ENCODE data around the gene AQP3. TPM values are rescaled to one million over a fixed set of nuclear protein-coding genes. Genes with fewer than 3 reads are reported as not detected.

AQP3 gene
- total RNA-seq, 2 experiments from 2014 or later, result 99.8 to 106 TPM

DNA sequence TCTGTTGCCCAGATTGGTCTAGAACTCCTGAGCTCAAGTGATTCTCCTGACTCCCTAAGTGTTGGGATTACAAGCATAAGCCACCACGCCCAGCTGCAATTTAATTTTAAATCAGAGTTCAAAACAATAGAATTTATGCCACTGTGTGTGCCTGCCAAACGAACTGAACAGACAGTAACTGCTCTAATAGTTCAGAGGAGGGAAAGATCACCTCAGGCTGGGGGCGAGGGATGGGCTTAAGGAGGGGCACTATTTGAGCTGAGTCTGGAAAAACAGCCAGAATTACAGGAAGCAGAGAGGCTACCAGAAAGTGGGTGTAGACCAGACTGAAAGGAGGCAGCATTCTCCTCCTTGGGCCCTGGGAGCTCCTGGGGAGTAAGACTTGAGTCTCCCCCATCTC, 14.1 kb upstream of the AQP3 start:
- Mint-ChIP-seq H3K4me3 (no peak overlapping the region), H3K27me3 (no peaks in the 10 kb centered on the region), H3K27ac (peak overlapping the region; percentile 64), H3K4me1 (ENCODE audit: low read depth) (peaks cover 23% of the 10 kb centered on the region), H3K36me3 (ENCODE audit: low read depth) (peaks cover 60% of the 10 kb centered on the region), H3K9me3 (no peaks in the 10 kb centered on the region)
- POLR2A ChIA-PET, result interaction anchor here (2.2 to 8.9 kb wide), 3 partner anchors 12 to 46 kb away, joined by 13 to 67 read pairs (median 16); partner anchors contain the start of genes AQP3 and NOL6
- no peak for DNase-seq
- H3K4me1 ChIP-seq (ENCODE audit: insufficient read depth, low read length), result peaks cover 46% of the 10 kb centered on the region
- peaks cover 57% of the 10 kb centered on the region for H3K36me3 ChIP-seq (ENCODE audit: insufficient read depth, low read length)
- TF ChIP-seq, protein P1, sequence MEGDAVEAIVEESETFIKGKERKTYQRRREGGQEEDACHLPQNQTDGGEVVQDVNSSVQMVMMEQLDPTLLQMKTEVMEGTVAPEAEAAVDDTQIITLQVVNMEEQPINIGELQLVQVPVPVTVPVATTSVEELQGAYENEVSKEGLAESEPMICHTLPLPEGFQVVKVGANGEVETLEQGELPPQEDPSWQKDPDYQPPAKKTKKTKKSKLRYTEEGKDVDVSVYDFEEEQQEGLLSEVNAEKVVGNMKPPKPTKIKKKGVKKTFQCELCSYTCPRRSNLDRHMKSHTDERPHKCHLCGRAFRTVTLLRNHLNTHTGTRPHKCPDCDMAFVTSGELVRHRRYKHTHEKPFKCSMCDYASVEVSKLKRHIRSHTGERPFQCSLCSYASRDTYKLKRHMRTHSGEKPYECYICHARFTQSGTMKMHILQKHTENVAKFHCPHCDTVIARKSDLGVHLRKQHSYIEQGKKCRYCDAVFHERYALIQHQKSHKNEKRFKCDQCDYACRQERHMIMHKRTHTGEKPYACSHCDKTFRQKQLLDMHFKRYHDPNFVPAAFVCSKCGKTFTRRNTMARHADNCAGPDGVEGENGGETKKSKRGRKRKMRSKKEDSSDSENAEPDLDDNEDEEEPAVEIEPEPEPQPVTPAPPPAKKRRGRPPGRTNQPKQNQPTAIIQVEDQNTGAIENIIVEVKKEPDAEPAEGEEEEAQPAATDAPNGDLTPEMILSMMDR (IDR thresholded peaks at IDR 0.05), result no peak
- CTCF ChIA-PET, result interaction anchor here (1.6 kb wide), 1 partner anchor 46 kb away, joined by 4 read pairs; no protein-coding TSS in a partner anchor
- ATAC-seq (ENCODE audit: poor library complexity), result no peak
- H3K9me3 ChIP-seq (ENCODE audit: control insufficient read depth in 1 of 2, insufficient read depth in 1 of 2, low read length in 2 of 2), result no peaks in the 10 kb centered on the region
- H3K27ac ChIP-seq (ENCODE audit: low read depth in 1 of 2, low read length in 2 of 2), result no peak overlapping the region
- no peaks in the 10 kb centered on the region for H3K27me3 ChIP-seq (ENCODE audit: control insufficient read depth in 1 of 2, insufficient read depth in 2 of 2, low read length in 2 of 2)
- intact Hi-C loops (cut with DNase I, micrococcal nuclease), result no loop called here
- H3K4me3 ChIP-seq (ENCODE audit: low read length), result no peak overlapping the region

DNA sequence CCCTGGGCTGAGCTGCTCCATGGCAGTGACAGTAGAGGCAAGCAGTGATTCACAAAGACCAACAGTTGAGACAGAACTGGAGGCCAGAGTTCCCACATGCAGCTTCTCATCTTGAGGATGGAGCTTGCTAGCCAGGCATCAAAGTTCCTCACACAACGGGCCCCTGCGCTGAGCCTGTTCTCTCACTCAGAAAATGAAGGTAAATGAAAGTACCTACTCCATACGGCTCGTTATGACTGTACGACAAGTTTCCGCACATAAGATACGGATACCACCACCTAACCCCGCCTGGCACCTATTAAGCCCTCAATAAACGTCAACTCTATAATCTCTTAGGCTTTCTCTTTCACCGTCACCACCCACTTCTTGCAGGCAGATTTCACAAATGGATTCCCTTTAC, 13.5 kb upstream of the AQP3 start:
- TF ChIP-seq, protein P1 (IDR thresholded peaks at IDR 0.05), result no peak
- Histone ChIP-seq H3K4me3 (ENCODE audit: low read length) (no peak overlapping the region), H3K4me1 (ENCODE audit: insufficient read depth, low read length) (peaks cover 46% of the 10 kb centered on the region), H3K27me3 (ENCODE audit: control insufficient read depth in 1 of 2, insufficient read depth in 2 of 2, low read length in 2 of 2) (no peaks in the 10 kb centered on the region), H3K9me3 (ENCODE audit: control insufficient read depth in 1 of 2, insufficient read depth in 1 of 2, low read length in 2 of 2) (no peaks in the 10 kb centered on the region), H3K27ac (ENCODE audit: low read depth in 1 of 2, low read length in 2 of 2) (no peak overlapping the region), H3K36me3 (ENCODE audit: insufficient read depth, low read length) (peaks cover 50% of the 10 kb centered on the region)
- Mint-ChIP-seq H3K4me1 (ENCODE audit: low read depth) (peaks cover 30% of the 10 kb centered on the region), H3K27me3 (no peaks in the 10 kb centered on the region), H3K9me3 (no peaks in the 10 kb centered on the region), H3K27ac (peak overlapping the region; percentile 64), H3K36me3 (ENCODE audit: low read depth) (peaks cover 54% of the 10 kb centered on the region), H3K4me3 (no peak overlapping the region)
- intact Hi-C loops (cut with DNase I, micrococcal nuclease), result no loop called here
- CTCF ChIA-PET, result interaction anchor here (1.6 kb wide), 1 partner anchor 45 kb away, joined by 4 read pairs; no protein-coding TSS in a partner anchor
- ATAC-seq (ENCODE audit: poor library complexity), result no peak
- POLR2A ChIA-PET, result interaction anchor here (2.2 to 8.9 kb wide), 3 partner anchors 12 to 45 kb away, joined by 13 to 67 read pairs (median 16); partner anchors contain the start of genes AQP3 and NOL6
- DNase-seq, result no peak

DNA sequence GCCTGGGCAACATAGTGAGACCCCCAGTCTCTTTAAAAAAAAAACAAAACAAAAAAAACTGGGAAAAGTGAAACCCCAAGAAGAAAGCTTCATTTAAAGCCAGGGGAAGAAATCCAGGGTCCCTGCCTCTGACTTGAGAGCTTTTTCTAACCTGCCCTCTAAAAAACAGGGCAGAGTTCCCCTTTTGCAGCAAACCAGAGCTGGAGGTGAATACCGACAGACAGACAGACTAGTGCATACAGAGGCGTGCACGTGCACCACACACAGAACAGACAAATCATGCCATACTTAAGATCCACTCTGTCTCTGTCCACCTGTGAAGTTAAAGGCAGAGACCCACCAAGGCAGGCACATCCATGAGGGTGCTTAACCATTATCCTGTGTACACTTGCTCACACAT, 11.7 kb upstream of the AQP3 start:
- H3K4me1 ChIP-seq (ENCODE audit: insufficient read depth, low read length), result peaks cover 60% of the 10 kb centered on the region
- H3K4me3 Mint-ChIP-seq, result no peak overlapping the region
- peak overlapping the region; percentile 91 for H3K27ac Mint-ChIP-seq
- peaks cover 36% of the 10 kb centered on the region for H3K36me3 Mint-ChIP-seq (ENCODE audit: low read depth)
- intact Hi-C loops (cut with DNase I, micrococcal nuclease), result no loop called here
- DNase-seq, result peak in 3 of 14 experiments; percentile 29 to 49 (median 30)
- H3K9me3 ChIP-seq (ENCODE audit: control insufficient read depth in 1 of 2, insufficient read depth in 1 of 2, low read length in 2 of 2), result no peaks in the 10 kb centered on the region
- H3K36me3 ChIP-seq (ENCODE audit: insufficient read depth, low read length), result peaks cover 33% of the 10 kb centered on the region
- no peak overlapping the region for H3K4me3 ChIP-seq (ENCODE audit: low read length)
- H3K27ac ChIP-seq (ENCODE audit: low read depth in 1 of 2, low read length in 2 of 2), result peak overlapping the region; percentile 75 to 80
- H3K27me3 Mint-ChIP-seq, result no peaks in the 10 kb centered on the region
- POLR2A ChIA-PET, result interaction anchor here (0.7 to 8.9 kb wide), 7 partner anchors 9 to 44 kb away, joined by 3 to 67 read pairs (median 13); partner anchors contain the start of genes AQP3 and NOL6
- H3K9me3 Mint-ChIP-seq, result no peaks in the 10 kb centered on the region
- CTCF ChIA-PET, result interaction anchor here (1.4 to 1.7 kb wide), 3 partner anchors 12 to 56 kb away, joined by 3 to 8 read pairs (median 6); partner anchors contain the start of gene AQP3
- H3K4me1 Mint-ChIP-seq (ENCODE audit: low read depth), result peaks cover 41% of the 10 kb centered on the region
- TF ChIP-seq, protein P1 (IDR thresholded peaks at IDR 0.05), result no peak
- H3K27me3 ChIP-seq (ENCODE audit: control insufficient read depth in 1 of 2, insufficient read depth in 2 of 2, low read length in 2 of 2), result no peaks in the 10 kb centered on the region
- ATAC-seq (ENCODE audit: poor library complexity), result peak; percentile 26
